ENCODE data around the gene UBA6.

DNA sequence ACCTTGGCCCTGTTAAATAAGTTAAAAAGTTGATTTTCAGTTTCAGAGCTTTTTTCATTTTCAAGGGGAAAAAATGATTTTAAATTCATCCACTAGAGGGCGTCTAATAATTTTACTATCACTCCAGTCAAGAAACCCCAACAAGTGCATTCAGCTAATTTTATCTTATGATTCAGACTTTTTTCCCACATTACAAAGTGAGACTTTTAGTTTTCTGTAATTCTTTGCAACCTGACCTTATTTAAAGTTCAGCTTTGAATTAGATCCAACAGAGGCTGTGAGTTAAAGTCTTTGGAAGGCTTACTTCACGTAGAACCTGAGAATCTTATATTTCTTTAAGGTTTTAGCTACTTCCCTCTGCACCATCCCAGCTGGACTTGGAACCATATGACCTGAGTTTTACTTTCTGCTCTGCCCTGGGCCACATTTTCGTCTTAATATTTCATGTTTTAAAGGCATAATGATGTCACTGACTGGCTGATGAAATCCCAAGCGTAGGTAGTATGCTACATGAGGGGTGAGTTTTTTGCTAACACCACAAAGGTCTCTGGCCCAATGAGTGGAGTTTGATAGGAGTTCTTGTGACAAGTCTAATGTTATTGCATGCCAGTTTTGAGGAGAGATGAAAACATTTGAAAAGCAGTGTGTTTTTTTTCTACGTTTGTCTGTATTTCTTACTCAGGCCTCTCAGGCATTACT lies 46.0 kb upstream of the UBA6 start:
- no peak for TF ChIP-seq YY1 (IDR thresholded peaks at IDR 0.05; ENCODE audit: insufficient read depth, insufficient read length)
- TF ChIP-seq ZNF274 (IDR thresholded peaks at IDR 0.05; ENCODE audit: low read depth, low read length), result no peak

All from NT2/D1 (cell line).